NCI-H82 (cell line): ENCODE data around the gene HAO1.
"Not testable (repeated sequence)": the region's sequence is repeated elsewhere in the genome, so short reads cannot be mapped to it uniquely, and the experiment has no call there.

Experiments
- DNase-seq: peaks from one replicate; lab custom pipeline; 2025; lab: John Stamatoyannopoulos, UW

Gene HAO1

GRCh38 chr20:7940341-7940740 is at the start of gene HAO1:
Gene HAO1, minus strand, starts transcription at chr20:7940458. Its CDS starts 36 bp downstream, at chr20:7940422.
- DNase-seq = no peak

- DNase-seq = no peak
Measured at GRCh38 chr20:7989379-7989778, 49.1 kb upstream of the HAO1 start.

GRCh38 chr20:7985916-7986315 is 45.7 kb upstream of the HAO1 start:
- peak; percentile 95 for DNase-seq

- DNase-seq = peak; percentile 22
Measured at GRCh38 chr20:7984192-7984591, 43.9 kb upstream of the HAO1 start.

GRCh38 chr20:7981374-7981773 is 41.1 kb upstream of the HAO1 start:
- DNase-seq = no peak

GRCh38 chr20:7980332-7981046 is 40.2 kb upstream of the HAO1 start:
- DNase-seq = peak; percentile 73

GRCh38 chr20:7977709-7978108 is 37.5 kb upstream of the HAO1 start:
- DNase-seq = no peak

GRCh38 chr20:7975851-7976414 is 35.7 kb upstream of the HAO1 start:
- DNase-seq = peak; percentile 22

- no peak for DNase-seq
Measured at GRCh38 chr20:7974785-7975435, 34.7 kb upstream of the HAO1 start.

GRCh38 chr20:7971536-7972280 is 31.4 kb upstream of the HAO1 start:
- no peak for DNase-seq

GRCh38 chr20:7967199-7967844 is 27.1 kb upstream of the HAO1 start:
- peak; percentile 62 for DNase-seq

- DNase-seq = peak; percentile 31
Measured at GRCh38 chr20:7966176-7966575, 25.9 kb upstream of the HAO1 start.

- DNase-seq = no peak
Measured at GRCh38 chr20:7959484-7959883, 19.2 kb upstream of the HAO1 start.

- DNase-seq = not testable (repeated sequence)
Measured at GRCh38 chr20:7956561-7956960, 16.3 kb upstream of the HAO1 start.

- DNase-seq = no peak
Measured at GRCh38 chr20:7950387-7950786, 10.1 kb upstream of the HAO1 start.

- DNase-seq = no peak
Measured at GRCh38 chr20:7943891-7944290, 3.6 kb upstream of the HAO1 start.

- DNase-seq = no peak
Measured at GRCh38 chr20:7939663-7940062, 595 bp downstream of the HAO1 start.

- no peak for DNase-seq
Measured at GRCh38 chr20:7938058-7938457, 2.2 kb downstream of the HAO1 start.

GRCh38 chr20:7937328-7937727 is 2.9 kb downstream of the HAO1 start:
- no peak for DNase-seq

GRCh38 chr20:7935027-7935551 is 5.2 kb downstream of the HAO1 start:
- no peak for DNase-seq

GRCh38 chr20:7933346-7933745 is 6.9 kb downstream of the HAO1 start:
- peak; percentile 19 for DNase-seq

- no peak for DNase-seq
Measured at GRCh38 chr20:7930343-7930742, 9.9 kb downstream of the HAO1 start.
